Liver (tissue), 9 donors: ENCODE data around the gene DDX52. TPM values are rescaled to one million over a fixed set of nuclear protein-coding genes. Genes with fewer than 3 reads are reported as not detected.

Experiments
- DNase-seq: peaks from one replicate; pipeline ENCODE4 v3.0.0-alpha.2; 2017; ENCODE audit warnings: low spot score
- H3K27ac ChIP-seq, 2 donors: one replicate each; pipeline ENCODE4 v1.7.0; 2013; ENCODE audit warnings: inconsistent platforms in 2 of 2, low read length in 2 of 2, control low read depth in 1 of 2, low read depth in 1 of 2, mild to moderate bottlenecking in 1 of 2
- H3K27me3 ChIP-seq, 4 donors: one replicate each; pipeline versions ENCODE4 v1.6.1 to v1.7.0; 2013; ENCODE audit warnings: low read length in 3 of 4, inconsistent platforms in 1 of 4, mild to moderate bottlenecking in 1 of 4, moderate library complexity in 1 of 4; ENCODE audit not compliant: control insufficient read depth in 4 of 4, insufficient read depth in 4 of 4
- H3K36me3 ChIP-seq, 4 donors: one replicate each; pipeline versions ENCODE4 v1.6.1 to v1.7.0; 2013; ENCODE audit warnings: low read length in 3 of 4, mild to moderate bottlenecking in 3 of 4, low read depth in 1 of 4, moderate library complexity in 1 of 4; ENCODE audit not compliant: control insufficient read depth in 4 of 4, insufficient read depth in 3 of 4
- H3K4me1 ChIP-seq, 4 donors: one replicate each; pipeline versions ENCODE4 v1.6.1 to v1.7.0; 2013; ENCODE audit warnings: low read length in 3 of 4, mild to moderate bottlenecking in 3 of 4, moderate library complexity in 1 of 4; ENCODE audit not compliant: control insufficient read depth in 4 of 4, insufficient read depth in 4 of 4
- H3K4me3 ChIP-seq, 3 donors: one replicate each; pipeline versions ENCODE4 v1.6.1 to v1.7.0; 2013; ENCODE audit warnings: low read length in 3 of 3, control low read depth in 1 of 3, low read depth in 1 of 3, mild to moderate bottlenecking in 1 of 3
- H3K9ac ChIP-seq, 2 donors: one replicate each; pipeline ENCODE4 v1.7.0; 2013; ENCODE audit warnings: low read length in 2 of 2, mild to moderate bottlenecking in 2 of 2, moderate library complexity in 2 of 2, control low read depth in 1 of 2, low read depth in 1 of 2
- H3K9me3 ChIP-seq, 4 donors: one replicate each; pipeline versions ENCODE4 v1.6.1 to v1.7.0; 2013; ENCODE audit warnings: low read length in 3 of 4; ENCODE audit not compliant: control insufficient read depth in 4 of 4
- EGR1 ChIP-seq, 2 donors: IDR thresholded peaks; 2 replicates each; pipeline ENCODE4 v1.6.1; 2016 to 2018; ENCODE audit warnings: antibody characterized with exemption in 2 of 2, low read depth in 2 of 2
- FOXA1 ChIP-seq: IDR thresholded peaks from 2 replicates; pipeline ENCODE4 v1.6.1; 2016; ENCODE audit warnings: antibody characterized with exemption
- FOXA2 ChIP-seq: IDR thresholded peaks from 2 replicates; pipeline ENCODE4 v1.6.1; 2016; ENCODE audit warnings: antibody characterized with exemption
- GABPA ChIP-seq, 2 donors: IDR thresholded peaks in 1 of 2; conservative IDR thresholded peaks in 1 of 2; 2 replicates each; pipeline ENCODE4 v1.6.1; 2016; ENCODE audit warnings: antibody characterized with exemption in 2 of 2, mild to moderate bottlenecking in 1 of 2, moderate library complexity in 1 of 2
- HNF4A ChIP-seq, 2 donors: conservative IDR thresholded peaks; 2 replicates each; pipeline ENCODE4 v1.6.1; 2016; ENCODE audit warnings: antibody characterized with exemption in 2 of 2, mild to moderate bottlenecking in 2 of 2
- JUND ChIP-seq, 2 donors: IDR thresholded peaks; 2 replicates each; pipeline ENCODE4 v1.6.1; 2016; ENCODE audit warnings: antibody characterized with exemption in 2 of 2
- NR2F2 ChIP-seq: IDR thresholded peaks from 2 replicates; pipeline ENCODE4 v1.6.1; 2016; ENCODE audit warnings: antibody characterized with exemption
- RAD21 ChIP-seq, 2 donors: IDR thresholded peaks; 2 replicates each; pipeline ENCODE4 v1.6.1; 2016; ENCODE audit warnings: antibody characterized with exemption in 2 of 2, mild to moderate bottlenecking in 2 of 2
- SP1 ChIP-seq: IDR thresholded peaks from 2 replicates; pipeline ENCODE4 v1.6.1; 2018; ENCODE audit warnings: antibody characterized with exemption, mild to moderate bottlenecking
- TAF1 ChIP-seq: conservative IDR thresholded peaks from 2 replicates; pipeline ENCODE4 v1.6.1; 2016; ENCODE audit warnings: antibody characterized with exemption, mild to moderate bottlenecking
- YY1 ChIP-seq: IDR thresholded peaks from 2 replicates; pipeline ENCODE4 v1.6.1; 2016; ENCODE audit warnings: antibody characterized with exemption, mild to moderate bottlenecking
- WGBS: extraction: QIAGEN DNeasy Blood & Tissue Kit; methylation state at CpG from one replicate; pipeline ENCODE4 v1.1.7; 2013; 5-methylcytosine and 5-hydroxymethylcytosine counted together
- polyA plus RNA-seq, 2 donors: library from polyadenylated mRNA; stranded (reverse) in 1 of 2; unstranded in 1 of 2; fragments of 200-250 nt in 1 of 2; fragments of >200 nt in 1 of 2; fragmentation: Nextera tagmentation in 1 of 2; extraction: Ambion mirVana in 1 of 2; gene quantifications; one replicate each; pipeline versions ENCODE4 v1.2.1 to v1.2.3, GENCODE V29; 2013 to 2015
- total RNA-seq, 2 donors: library from RNA; depleted of rRNA; stranded (reverse); fragments of >200 nt; gene quantifications; one replicate each; pipeline ENCODE4 v1.2.3, GENCODE V29; 2014
- TF ChIP-seq, protein P1 (sequence below): IDR thresholded peaks from 2 replicates; pipeline ENCODE4 v1.6.1; 2016; ENCODE audit warnings: antibody characterized with exemption
- TF ChIP-seq, protein P2 (sequence below): IDR thresholded peaks from 2 replicates; pipeline ENCODE4 v1.6.1; 2016; ENCODE audit warnings: antibody characterized with exemption
- TF ChIP-seq, protein P3 (sequence below): IDR thresholded peaks from 2 replicates; pipeline ENCODE4 v1.6.1; 2016; ENCODE audit warnings: antibody characterized with exemption, mild to moderate bottlenecking
- TF ChIP-seq, protein P4 (sequence below): IDR thresholded peaks from 2 replicates; pipeline ENCODE4 v1.6.1; 2016; ENCODE audit warnings: antibody characterized with exemption
- donor health status: healthy.
- donor health status: healthy.
- donor health status: healthy.
- donor health status: healthy.
- donor health status: healthy.

The DDX52 gene
- total and polyA plus RNA-seq, 4 donors = 4.6 to 14.1 (median 11.6) TPM

DNA sequence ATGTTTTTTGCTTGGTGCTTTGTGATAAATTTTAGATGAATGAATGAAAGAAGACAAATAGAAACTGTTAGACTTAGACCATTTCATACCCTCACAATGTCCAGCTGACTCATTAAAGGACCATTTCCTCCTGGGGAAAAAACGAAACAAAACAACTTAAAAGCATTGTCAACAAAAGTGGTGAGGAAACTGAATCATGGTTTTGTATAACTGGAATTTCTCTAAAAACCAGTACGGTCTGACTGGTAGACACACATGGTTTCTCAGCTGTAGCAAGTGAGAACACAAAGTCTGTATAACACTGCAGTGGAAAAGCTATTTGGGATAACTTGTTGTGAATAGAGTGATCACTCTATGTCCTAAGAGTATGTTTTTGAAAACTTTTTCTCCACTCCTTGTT lies 5.3 kb upstream of the DDX52 start:
- TF ChIP-seq, protein P1, sequence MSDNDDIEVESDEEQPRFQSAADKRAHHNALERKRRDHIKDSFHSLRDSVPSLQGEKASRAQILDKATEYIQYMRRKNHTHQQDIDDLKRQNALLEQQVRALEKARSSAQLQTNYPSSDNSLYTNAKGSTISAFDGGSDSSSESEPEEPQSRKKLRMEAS = no peak
- TF ChIP-seq EGR1 (IDR thresholded peaks at IDR 0.05; ENCODE audit: low read depth in 2 of 2) (no peak), RAD21 (IDR thresholded peaks at IDR 0.05) (no peak), FOXA1 (no peak), HNF4A (conservative IDR thresholded peaks at IDR 0.05) (no peak), NR2F2 (no peak), FOXA2 (no peak), JUND (IDR thresholded peaks at IDR 0.05) (no peak), GABPA (IDR thresholded peaks at IDR 0.05 in 1 of 2, conservative IDR thresholded peaks at IDR 0.05 in 1 of 2) (no peak), TAF1 (no peak), SP1 (no peak), YY1 (no peak)
- TF ChIP-seq, protein P2, sequence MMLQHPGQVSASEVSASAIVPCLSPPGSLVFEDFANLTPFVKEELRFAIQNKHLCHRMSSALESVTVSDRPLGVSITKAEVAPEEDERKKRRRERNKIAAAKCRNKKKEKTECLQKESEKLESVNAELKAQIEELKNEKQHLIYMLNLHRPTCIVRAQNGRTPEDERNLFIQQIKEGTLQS = no peak
- TF ChIP-seq, protein P3, sequence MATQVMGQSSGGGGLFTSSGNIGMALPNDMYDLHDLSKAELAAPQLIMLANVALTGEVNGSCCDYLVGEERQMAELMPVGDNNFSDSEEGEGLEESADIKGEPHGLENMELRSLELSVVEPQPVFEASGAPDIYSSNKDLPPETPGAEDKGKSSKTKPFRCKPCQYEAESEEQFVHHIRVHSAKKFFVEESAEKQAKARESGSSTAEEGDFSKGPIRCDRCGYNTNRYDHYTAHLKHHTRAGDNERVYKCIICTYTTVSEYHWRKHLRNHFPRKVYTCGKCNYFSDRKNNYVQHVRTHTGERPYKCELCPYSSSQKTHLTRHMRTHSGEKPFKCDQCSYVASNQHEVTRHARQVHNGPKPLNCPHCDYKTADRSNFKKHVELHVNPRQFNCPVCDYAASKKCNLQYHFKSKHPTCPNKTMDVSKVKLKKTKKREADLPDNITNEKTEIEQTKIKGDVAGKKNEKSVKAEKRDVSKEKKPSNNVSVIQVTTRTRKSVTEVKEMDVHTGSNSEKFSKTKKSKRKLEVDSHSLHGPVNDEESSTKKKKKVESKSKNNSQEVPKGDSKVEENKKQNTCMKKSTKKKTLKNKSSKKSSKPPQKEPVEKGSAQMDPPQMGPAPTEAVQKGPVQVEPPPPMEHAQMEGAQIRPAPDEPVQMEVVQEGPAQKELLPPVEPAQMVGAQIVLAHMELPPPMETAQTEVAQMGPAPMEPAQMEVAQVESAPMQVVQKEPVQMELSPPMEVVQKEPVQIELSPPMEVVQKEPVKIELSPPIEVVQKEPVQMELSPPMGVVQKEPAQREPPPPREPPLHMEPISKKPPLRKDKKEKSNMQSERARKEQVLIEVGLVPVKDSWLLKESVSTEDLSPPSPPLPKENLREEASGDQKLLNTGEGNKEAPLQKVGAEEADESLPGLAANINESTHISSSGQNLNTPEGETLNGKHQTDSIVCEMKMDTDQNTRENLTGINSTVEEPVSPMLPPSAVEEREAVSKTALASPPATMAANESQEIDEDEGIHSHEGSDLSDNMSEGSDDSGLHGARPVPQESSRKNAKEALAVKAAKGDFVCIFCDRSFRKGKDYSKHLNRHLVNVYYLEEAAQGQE = no peak
- TF ChIP-seq, protein P4, sequence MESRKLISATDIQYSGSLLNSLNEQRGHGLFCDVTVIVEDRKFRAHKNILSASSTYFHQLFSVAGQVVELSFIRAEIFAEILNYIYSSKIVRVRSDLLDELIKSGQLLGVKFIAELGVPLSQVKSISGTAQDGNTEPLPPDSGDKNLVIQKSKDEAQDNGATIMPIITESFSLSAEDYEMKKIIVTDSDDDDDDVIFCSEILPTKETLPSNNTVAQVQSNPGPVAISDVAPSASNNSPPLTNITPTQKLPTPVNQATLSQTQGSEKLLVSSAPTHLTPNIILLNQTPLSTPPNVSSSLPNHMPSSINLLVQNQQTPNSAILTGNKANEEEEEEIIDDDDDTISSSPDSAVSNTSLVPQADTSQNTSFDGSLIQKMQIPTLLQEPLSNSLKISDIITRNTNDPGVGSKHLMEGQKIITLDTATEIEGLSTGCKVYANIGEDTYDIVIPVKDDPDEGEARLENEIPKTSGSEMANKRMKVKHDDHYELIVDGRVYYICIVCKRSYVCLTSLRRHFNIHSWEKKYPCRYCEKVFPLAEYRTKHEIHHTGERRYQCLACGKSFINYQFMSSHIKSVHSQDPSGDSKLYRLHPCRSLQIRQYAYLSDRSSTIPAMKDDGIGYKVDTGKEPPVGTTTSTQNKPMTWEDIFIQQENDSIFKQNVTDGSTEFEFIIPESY = no peak
- Histone ChIP-seq H3K36me3 (no peaks in the 10 kb centered on the region), H3K9ac (no peak overlapping the region), H3K27ac (no peak overlapping the region), H3K27me3 (no peaks in the 10 kb centered on the region), H3K4me1 (peaks cover 0 to 13% (median 3%) of the 10 kb centered on the region in 4 donors), H3K9me3 (no peaks in the 10 kb centered on the region), H3K4me3 (no peak overlapping the region)
- WGBS = 61% methylated on average over 2 of the region's 2 CpGs
- DNase-seq = no peak

DNA sequence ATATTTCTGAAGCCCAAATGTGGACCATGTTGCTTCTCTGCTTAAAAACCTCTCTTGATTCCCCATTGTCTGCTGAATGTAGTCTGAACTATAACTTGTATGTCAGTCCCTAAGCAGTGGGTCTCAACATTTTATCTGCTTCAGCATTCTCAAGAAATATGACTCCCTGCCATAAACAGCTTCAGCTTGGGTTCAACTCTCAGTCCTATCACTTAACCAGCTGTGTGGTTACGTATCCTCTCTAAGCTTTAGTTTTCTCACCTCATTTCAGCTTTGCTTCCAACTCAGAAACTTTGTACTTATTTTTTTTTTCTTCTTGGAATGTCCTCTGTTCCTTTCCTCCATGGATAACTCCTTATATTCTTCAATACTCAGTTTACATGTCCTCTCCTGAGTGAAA lies 4.6 kb upstream of the DDX52 start:
- DNase-seq = no peak
- TF ChIP-seq RAD21 (IDR thresholded peaks at IDR 0.05) = no peak
- no peak for TF ChIP-seq TAF1
- 89% methylated on average over 1 of the region's 1 CpG for WGBS

More for the DNA sequence above, 4.6 kb upstream of the DDX52 start:
- Histone ChIP-seq H3K9ac (no peak overlapping the region), H3K27me3 (no peaks in the 10 kb centered on the region), H3K4me3 (no peak overlapping the region), H3K4me1 (peaks cover 0 to 13% (median 3%) of the 10 kb centered on the region in 4 donors), H3K36me3 (no peaks in the 10 kb centered on the region), H3K27ac (no peak overlapping the region), H3K9me3 (no peaks in the 10 kb centered on the region)
